ENCODE measurements around the gene ZNF30.

- TF ChIP-seq, protein P1, sequence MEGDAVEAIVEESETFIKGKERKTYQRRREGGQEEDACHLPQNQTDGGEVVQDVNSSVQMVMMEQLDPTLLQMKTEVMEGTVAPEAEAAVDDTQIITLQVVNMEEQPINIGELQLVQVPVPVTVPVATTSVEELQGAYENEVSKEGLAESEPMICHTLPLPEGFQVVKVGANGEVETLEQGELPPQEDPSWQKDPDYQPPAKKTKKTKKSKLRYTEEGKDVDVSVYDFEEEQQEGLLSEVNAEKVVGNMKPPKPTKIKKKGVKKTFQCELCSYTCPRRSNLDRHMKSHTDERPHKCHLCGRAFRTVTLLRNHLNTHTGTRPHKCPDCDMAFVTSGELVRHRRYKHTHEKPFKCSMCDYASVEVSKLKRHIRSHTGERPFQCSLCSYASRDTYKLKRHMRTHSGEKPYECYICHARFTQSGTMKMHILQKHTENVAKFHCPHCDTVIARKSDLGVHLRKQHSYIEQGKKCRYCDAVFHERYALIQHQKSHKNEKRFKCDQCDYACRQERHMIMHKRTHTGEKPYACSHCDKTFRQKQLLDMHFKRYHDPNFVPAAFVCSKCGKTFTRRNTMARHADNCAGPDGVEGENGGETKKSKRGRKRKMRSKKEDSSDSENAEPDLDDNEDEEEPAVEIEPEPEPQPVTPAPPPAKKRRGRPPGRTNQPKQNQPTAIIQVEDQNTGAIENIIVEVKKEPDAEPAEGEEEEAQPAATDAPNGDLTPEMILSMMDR (IDR thresholded peaks at IDR 0.05), result no peak
- no peak for TF ChIP-seq POLR2A (IDR thresholded peaks at IDR 0.05)
Measured at GRCh38 chr19:34900245-34900644, 26.5 kb upstream of the ZNF30 start.
